Measurements from ENCODE around the gene ST6GALNAC2.
"Not testable (repeated sequence)": the region's sequence is repeated elsewhere in the genome, so short reads cannot be mapped to it uniquely, and the experiment has no call there.

The ST6GALNAC2 gene

DNA sequence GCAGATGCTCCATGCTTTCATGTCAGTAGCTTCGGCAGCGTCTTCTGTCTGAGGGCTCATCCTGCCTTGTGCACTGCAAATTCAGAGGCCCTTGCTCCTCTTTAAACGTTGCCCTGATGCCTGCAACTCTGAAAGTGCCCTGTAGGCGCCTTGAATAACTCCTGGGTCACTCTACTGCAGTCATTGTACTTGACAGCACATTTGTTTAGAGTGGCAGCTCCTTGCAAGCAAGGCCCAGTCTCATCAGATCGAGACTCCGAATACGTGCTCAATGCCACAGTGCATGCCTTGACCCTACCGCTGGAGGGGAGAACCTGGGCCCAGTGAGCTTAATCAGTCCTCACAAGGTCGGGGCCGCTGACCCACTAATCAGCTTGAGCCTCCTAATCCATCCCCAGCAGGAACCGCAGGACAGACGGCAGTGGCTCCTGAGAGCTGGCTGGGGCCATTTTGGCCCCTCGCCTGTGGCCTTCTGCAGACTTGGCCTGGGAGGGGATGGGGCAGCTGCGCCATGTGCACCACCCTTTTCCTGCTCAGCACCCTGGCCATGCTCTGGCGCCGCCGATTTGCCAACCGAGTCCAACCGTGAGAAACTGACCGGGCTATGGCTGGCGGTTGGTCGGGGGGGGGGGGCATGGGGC lies 45.9 kb downstream of the ST6GALNAC2 start, which contains the start of gene PRCD:
TSS of gene PRCD (plus strand) at position 414 of the 641 bp plus-strand sequence. CDS start at position 512, 98 bp downstream.
- no peak for DNase-seq (ENCODE audit: low spot score)

DNA sequence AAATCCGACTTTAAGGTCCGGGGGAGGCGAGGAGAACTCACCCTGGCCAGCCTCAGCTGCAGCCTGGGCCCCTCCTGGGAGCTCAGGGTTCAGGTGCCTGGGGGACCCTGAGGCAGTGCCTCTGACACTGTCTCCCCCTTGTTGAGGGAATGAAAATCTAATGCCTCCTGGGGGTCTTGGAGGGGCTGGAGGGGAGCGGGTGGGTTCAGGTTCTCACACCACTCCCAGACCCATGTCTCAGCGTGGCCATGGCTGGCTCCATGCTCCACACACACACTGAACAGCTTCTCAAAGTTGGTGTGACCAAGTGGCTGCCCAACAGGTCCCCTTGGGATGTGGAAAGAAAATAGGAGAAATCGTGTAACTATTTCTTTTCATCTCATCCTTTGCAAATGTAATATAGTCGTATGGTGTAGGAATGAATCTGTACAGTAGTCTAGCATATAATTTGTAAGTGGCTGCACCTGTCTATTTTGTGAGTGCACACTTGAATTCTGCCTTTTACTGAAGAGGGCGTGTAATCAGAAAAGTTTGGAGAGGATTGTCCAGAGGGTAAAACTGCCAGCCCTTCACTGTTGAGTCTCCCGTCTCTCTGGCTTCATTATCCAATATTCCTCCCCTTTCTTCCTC lies 46.6 kb downstream of the ST6GALNAC2 start:
- DNase-seq (ENCODE audit: low spot score): no peak

DNA sequence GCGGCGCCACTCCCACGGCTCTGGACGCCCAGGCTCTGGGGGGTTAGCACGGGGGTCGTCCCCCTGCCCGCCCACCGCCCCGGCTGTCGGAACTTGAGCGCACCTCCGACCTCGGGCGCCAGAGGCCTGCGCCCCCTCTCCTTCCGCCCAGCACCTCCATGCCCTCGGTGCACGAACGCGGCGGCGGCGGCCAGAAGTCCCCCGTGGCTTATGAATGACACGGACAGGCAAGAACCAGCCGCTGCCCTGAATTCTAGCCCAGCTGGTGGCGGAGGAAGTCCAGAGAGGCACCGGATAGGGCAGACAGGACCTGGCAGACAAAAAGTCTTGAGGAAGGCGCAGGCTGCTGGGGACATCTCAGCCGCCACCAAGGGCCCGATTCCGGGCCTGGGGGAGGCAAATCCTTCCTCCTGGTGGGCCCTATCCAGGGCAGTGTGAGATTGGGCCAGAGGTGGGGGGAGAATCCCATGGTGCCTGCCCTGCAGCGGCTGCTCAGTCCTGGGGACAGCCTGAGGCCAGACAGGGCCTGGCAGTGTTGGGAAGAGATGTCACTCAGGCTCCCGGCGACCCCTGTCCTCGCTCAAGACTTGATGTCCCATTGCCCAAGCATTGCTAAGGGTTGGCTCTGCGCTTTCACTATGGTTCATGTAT lies 47.3 kb downstream of the ST6GALNAC2 start:
- no peak for DNase-seq (ENCODE audit: low spot score)

DNA sequence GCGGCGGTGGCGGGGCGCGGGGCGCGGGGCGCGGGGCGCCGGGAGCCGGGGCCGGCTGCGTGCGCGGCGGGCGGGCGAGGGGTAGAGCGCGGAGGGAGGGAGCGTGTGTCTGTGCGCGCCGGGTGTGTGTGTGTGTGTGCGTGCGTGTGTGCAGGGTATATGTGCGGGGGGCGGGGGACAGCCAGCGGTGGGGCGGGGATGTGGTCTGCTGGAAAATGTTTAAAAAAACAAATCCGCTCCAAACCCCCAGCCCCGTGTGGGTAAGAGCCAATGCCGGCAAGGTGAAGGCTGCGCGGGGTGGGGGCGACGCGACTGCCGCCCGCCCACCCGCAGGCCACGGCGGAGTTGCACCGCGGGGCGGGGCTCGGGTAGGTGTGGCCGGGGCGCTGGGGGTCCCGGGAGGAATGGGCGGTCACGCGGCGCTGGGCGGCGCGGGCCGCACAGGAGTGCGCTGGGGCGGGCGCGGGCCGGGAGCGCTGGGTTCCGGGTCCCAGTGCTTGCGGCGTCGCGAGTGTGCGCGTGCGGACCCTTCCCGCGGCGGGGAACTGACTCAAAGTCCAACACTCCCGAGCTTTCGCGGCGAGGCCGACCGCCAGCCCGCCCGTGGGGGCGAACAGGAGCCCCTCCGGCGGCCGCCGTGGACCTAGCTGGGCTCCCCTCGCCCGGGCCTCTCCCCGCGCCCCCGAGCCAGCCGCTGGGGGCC lies 47.9 kb downstream of the ST6GALNAC2 start, which contains the start of gene CYGB:
TSS of gene CYGB (minus strand) at position 132 of the 703 bp plus-strand sequence. CDS start 167 bp downstream, outside the sequence.
- DNase-seq (ENCODE audit: low spot score): no peak

DNA sequence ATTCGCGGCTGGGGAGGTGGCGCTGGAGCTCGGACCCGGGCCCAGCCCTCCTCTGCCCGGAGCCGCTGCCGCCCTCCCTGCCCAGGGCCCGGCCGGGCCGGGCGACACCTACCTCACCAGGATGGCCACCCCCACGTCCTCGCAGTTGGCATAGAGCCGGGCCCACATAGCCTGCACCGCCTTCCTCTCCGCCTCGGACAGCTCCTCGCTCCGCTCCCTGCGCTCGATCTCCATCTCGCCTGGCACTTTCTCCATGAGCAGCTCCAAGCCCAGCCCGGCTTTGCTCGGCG lies 48.4 kb downstream of the ST6GALNAC2 start:
- DNase-seq (ENCODE audit: low spot score): peak; percentile 81

DNA sequence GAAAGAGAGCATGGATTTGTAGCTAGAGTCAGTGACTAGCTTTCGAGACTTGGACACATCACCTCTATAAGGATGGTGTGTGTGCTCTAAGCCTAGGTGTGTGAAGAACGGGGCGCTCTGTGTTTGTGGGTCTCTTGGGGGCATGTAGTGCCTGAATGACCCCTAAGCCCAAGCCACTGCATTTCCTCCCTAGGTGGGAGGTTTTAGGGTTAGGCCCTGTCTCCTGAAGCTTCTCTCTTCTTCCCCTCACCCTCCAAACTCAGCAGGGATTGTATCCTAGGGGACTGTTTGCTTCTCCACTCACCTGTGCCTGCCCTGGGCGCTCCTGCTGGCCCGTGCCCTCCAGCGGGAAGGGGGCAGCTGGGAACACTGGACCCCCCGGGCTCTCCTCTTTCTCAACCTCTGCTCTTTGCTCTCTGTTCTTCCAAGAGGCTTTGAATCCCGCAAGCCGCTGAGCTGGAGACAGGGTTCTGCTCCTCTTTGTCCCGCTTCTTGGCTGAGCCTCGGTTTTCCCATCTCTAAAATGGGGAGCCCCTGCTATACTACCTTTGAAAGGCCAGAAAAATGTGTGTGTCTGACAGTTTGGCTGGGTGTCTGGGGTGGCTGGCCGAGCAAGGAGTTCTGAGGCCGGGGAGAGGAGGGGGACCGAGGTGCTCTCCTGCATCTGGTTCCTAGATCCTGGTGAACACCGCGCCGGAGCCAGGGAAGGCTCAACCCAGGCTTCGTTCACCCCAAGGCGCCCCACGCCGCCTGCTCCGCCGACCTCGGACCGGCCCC lies 49.0 kb downstream of the ST6GALNAC2 start:
- no peak for DNase-seq (ENCODE audit: low spot score)

DNA sequence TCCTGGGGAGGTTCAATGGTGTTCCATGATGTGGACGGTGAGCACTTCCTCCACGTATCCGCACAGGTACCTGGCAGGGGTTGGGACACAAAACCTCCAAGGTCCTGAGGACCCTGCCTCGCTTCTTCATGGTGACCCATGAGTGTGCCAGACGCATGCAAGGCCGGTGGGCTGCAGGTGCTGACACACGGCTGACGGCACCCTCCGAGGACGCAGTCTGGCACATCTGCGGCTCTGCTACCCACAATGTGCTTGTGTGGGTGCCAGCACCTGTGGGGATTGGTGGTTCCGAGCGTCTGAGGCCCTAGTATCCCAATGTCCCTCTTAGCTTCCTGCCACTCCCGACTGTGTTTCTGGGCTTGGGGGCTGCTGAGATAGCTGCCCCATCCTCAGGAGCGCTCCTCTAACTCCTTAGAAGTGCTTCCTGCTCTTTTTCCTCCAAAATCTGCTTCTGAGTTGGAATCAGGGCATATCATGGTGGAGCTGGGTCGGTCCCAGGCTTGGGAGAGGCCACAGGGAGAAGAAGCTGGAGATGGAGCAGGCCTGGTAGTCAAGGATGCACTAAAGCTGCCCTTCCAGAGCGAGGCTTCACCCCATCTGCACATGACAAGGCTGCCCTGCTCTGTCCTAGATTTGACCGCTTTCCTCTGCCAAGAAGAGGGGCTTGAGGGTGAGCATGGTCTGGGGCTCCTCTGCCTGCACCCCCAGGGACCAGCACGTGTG lies 49.7 kb downstream of the ST6GALNAC2 start:
- DNase-seq (ENCODE audit: low spot score): no peak

DNA sequence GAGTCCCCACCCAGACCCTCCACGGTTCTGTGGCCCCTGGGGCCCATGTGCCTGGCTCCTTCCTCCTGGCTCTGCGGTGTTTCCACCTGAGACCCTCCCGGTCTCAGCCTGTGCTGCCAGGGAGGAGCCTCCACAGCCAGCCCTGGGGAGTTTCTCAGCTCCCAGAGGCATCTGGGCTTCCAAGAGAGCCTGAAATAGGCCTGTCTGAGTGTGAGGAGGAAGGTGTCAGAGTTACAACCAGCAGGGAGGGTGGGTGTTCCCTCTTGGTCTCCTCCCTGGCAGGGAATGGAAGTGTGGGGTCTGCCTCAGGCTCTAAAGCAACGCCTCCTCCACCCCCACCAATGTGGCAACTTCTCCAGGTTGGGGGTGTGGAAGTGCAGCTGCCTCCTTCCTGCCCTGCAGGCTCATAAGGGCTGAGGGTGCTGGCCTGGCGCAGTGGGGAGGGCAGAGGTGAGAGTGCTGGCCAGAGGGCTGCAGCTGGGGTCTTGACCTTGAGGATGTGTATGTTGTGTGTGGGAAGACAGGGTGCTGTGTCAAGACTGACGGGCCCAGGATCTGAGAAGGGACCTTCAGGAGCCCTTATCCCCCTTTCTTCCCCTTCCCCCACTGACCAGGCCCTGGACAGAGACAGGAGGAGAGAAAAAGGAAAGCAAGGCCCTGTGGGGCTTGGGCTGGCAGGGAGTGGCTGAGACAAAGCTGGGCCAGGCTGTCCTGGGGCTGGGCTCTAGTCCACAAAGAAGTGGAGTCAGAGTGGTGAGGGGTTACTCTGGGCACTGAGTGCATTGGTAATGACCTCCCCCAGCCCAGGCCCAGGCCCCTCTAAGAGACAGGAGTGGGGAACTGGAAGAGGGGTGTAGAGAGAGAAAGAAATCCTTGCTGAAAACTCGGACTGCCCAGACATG lies 50.6 kb downstream of the ST6GALNAC2 start:
- no peak for DNase-seq (ENCODE audit: low spot score)

DNA sequence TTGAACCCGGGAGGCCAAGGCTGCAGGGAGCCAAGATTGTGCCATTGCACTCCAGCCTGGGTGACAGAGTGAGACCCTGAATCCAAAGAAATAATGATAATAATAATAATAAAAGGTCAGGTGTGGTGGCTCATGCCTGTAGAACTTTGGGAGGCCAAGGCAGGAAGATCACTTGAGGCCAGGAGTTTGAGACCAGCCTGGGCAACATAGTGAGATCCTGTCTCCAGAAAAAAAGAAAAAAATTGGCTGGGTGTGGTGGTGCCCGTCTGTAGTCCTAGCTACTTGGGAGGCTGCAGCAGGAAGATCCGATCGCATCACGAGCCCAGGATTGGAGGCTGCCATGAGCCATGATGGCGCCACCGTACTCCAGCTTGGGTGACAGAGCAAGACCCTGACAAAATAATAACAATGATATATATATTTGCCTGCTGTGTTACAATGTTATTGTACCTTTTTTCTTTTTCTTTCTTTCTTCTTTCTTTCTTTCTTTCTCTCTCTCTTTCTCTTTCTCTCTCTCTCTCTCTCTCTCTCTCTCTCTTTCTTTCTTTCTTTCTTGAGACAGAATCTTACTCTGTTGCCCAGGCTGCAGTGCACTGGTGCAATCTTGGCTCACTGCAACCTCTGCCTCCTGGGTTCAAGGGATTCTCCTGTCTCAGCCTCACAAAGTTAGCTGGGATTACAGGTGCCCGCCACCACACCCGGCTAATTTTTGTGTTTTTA lies 51.9 kb downstream of the ST6GALNAC2 start:
- DNase-seq (ENCODE audit: low spot score): not testable (repeated sequence)

DNA sequence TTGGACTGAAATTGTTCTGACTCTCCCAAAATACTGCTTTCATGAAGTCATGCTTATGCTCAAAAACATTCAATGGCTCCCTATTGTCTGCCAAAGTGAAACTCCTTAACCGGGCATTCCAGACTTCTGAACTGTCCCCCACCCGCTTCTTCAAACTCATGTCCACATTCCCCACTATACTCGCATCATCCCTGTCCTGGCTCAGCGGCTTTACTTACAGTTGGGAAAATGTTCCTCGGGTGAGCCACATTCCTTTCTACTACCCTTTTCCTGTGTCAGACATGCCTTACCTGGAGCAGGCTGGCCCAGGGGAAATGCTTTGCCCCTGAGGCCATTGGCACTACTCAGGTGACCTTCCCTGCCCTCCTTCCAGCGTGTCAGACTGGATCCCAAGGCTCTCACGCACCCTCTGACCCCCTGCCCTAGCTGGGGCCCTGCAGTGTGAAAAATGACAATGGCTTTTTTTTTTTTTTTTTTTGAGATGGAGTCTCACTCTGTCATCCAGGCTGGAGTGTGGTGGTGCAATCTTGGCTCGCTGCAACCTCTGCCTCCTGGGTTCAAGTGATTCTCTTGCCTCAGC lies 53.5 kb downstream of the ST6GALNAC2 start:
- DNase-seq (ENCODE audit: low spot score): no peak

DNA sequence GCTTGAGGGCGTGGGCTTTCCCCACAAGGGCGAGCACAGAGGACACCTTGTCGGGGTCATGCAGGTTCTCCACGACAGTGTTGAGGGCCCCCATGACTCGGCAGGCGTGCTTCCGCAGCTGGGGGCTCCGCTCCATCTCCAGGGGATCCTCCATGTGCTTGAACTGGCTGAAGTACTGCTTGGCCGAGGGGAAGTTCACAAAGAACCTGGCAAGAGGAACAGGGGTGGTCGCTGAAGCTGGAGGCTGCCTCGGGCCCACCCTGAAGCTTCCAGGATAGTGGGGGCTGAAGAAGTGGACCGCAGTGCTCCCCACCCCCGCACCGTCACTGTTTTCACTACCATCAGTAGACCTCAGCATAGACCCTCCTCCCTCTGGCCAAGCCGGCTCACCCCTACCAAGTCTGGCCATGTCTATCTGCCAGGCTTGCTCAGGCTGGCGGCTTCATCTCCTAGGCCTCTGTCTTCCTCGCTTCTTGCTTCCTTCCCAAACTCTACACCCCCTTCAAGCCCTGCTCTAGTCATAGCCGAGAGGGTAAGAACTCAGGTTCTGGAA lies 54.1 kb downstream of the ST6GALNAC2 start:
- no peak for DNase-seq (ENCODE audit: low spot score)

DNA sequence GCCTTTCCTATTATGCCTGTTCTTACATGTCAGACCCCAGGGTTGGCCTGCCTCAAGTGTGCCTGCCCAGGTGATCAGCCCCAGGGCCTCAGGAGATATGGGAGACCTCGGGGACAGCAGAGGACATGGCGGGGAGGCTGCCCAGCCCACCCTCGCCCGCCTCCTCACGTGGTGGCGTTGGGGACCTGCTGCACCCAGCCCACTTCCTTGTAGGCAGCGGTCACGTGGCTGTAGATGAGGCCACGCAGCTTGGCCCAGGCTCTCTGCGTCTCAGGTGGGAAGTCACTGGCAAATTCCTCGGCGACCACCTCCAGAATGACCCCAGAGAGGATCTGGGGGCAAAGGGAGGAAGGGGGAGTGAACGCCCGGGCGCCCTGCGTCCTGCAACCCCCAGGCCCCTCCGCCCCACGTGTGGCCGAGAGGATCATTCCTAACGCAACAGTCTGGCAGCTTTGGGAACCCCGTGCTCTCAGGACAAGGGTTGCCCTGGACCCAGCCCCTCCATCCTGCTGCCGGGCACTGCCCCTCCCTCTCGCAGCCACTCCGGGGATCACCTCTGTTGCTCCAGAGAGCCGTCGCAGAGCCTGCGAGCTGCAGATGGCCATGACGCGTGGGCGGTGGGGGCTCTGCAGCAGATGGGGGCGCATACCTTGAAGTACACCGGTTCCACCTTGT lies 54.7 kb downstream of the ST6GALNAC2 start:
- DNase-seq (ENCODE audit: low spot score): no peak

DNA sequence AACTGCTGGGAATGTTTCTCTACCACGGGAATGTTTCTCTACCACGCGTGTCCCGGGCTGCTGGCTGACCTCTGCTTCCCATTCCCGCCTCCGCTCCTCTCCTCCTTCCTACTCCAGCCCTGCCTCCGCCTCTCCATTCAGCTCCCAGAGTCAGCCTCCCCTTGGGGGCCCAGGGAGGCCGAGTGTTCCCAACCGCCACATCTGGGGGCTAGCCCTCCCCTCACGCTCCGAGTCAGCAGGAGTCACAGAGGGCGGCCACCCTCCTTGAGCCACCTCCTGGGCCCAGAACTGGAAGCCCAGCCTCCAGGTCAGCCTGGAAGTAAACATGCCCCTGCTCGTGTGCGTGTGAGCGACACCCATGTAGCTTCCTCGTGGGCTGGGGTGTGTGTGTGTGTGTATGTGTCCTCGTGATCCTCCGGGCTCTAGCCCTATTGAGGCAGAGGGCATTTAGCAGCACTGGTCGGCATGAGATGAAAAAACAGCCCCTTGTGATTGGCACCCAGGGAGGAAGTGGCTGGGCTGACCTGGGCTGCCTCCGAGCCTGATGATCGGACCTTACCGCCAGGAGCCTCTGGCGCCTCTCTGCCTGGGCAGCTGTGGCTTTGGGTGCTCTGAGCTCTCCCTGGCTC lies 55.5 kb downstream of the ST6GALNAC2 start:
- DNase-seq (ENCODE audit: low spot score): peak; percentile 65

DNA sequence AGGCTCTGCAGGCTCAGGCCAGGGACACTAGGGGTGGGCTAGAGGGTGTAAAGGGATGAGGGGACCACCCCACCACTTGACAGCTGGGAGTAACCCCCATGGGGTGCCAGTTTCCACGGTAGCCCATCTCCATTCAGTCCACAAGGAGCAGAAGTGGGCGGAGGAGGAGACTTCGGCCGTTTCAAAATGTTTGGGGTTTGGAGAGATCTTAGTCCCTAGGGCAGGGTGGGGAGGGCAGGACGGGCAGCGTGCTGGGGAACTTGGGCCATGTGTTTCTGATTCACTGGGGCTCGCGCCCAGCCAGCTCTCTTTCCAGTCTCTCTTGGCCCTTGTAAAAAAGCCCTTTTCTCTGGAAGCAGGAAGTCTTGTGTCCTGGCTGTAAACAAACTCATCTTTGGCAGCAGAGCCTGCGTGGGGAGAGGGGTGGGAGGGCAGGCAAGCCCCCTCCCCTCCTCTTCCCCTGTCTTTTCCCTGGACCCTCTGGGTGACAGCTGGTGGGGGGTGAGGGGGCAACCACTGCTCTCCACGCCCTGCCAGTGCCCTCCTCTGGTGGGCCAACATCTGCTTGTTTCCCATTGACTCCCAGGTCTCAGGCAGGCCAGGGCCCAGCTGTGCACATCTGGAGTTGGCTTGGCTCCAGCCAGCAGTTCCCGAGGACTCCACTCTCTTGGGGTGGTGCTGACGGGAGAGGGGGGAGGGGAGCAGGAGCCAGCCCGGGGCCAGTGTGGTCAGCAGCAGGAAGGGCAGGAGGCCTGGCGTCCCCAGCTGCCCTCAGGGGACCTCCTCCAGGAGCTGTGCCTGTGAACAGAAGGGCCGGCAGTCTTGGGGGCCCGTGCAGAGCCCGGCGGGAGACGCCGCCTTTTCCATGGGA lies 56.2 kb downstream of the ST6GALNAC2 start:
- peak; percentile 82 for DNase-seq (ENCODE audit: low spot score)

DNA sequence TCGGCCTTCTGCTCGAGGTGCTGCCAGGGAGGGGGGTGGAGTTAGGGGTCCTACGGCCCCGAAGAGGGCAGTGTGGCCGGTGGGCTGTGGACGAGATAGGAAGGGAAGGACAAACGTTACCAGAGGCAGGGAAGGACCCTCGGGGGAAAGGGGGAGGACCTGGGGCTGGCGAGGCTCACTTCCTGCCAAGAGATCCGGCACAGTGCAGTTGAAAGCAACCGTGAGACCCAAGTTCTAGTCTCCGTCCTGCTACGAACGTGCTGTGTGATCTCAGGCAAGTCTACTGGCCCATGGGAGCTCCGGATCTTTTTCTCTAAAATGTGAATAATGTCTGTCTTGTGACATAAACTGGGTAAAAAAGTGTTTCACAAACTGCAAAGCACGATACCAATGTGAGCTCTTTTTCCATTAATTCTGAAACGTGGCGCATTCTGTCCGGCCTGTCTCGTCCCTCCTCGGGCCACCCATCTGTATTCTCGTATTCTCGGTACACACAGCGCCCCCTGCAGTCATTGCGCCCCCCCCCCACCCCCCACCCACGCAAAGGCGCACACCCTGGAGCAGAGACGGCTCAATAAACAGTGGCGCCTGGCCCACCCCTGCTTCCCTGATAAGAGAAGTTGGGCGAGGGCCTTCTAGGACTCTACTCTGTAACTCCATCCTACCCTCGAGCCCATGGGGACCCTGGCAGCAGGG lies 57.0 kb downstream of the ST6GALNAC2 start:
- no peak for DNase-seq (ENCODE audit: low spot score)

DNA sequence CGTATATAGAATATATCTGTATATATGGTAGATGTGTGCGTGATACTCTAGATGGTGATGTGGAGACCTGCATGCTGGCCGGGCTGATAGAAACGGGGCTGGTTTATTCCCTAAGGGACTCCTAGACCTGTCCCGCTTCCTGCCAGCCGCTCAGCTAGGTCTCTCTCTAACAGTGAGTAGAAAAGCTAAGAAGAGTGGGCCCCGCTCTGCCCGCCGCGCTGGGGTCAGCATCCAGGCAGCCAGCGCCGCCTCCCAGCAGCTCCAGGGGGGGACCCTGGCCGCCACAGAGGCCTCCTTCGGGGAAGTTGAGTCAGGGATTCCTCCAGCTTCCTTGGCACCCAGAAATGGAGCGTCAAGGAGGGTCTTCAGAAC lies 57.5 kb downstream of the ST6GALNAC2 start:
- no peak for DNase-seq (ENCODE audit: low spot score)
